K562 (cell line): ENCODE results near the gene TPD52L1. TPM values are rescaled to one million over a fixed set of nuclear protein-coding genes. Genes with fewer than 3 reads are reported as not detected.

Experiments
- BCLAF1 ChIP-seq, 2 experiments: fragments of 450-650 bp in 1 of 2; IDR thresholded peaks; 2 replicates each; pipeline ENCODE4 v1.6.1; 2011 to 2017; ENCODE audit warnings: low read depth in 2 of 2, antibody characterized with exemption in 1 of 2, borderline replicate concordance in 1 of 2, low read length in 1 of 2, mild to moderate bottlenecking in 1 of 2, mixed read lengths in 1 of 2; ENCODE audit not compliant: control insufficient read depth in 1 of 2
- CHAMP1 ChIP-seq: fragments of 450-650 bp; IDR thresholded peaks from 2 replicates; pipeline ENCODE4 v1.6.1; 2016; ENCODE audit warnings: mild to moderate bottlenecking
- ELF1 ChIP-seq: fragments of 200-800 bp; sonication (Bioruptor generic); IDR thresholded peaks from 2 replicates; pipeline ENCODE4 v1.6.1; 2016; ENCODE audit warnings: missing genetic modification characterization, missing compliant biosample characterization
- GTF2E2 ChIP-seq: fragments of 200-800 bp; sonication (Bioruptor generic); IDR thresholded peaks from 2 replicates; pipeline ENCODE4 v1.6.1; 2016; ENCODE audit warnings: missing genetic modification characterization, missing compliant biosample characterization
- NCOA6 ChIP-seq: fragments of 450-650 bp; IDR thresholded peaks from 2 replicates; pipeline ENCODE4 v1.6.1; 2017; ENCODE audit warnings: mild to moderate bottlenecking
- PHB ChIP-seq: fragments of 250-450 bp; sonication (Bioruptor Pico); IDR thresholded peaks from 2 replicates; pipeline ENCODE4 v1.5.0; 2021
- POLR2AphosphoS2 ChIP-seq: IDR thresholded peaks from 2 replicates; pipeline ENCODE4 v1.6.1; 2012; ENCODE audit warnings: low read length, improper control_type of control experiment
- RBM15 ChIP-seq: fragments of 200-400 bp; formaldehyde crosslinking; IDR thresholded peaks from 2 replicates; pipeline ENCODE4 v1.6.1; 2018; ENCODE audit warnings: mild to moderate bottlenecking, low read length, moderate library complexity; ENCODE audit not compliant: insufficient read depth
- RREB1 ChIP-seq: fragments of 250-450 bp; sonication (Bioruptor Pico); IDR thresholded peaks from 2 replicates; pipeline ENCODE4 v1.4.0; 2020
- SUPT5H ChIP-seq: fragments of 450-650 bp; IDR thresholded peaks from 2 replicates; pipeline ENCODE4 v1.6.1; 2016
- TBP ChIP-seq: optimal IDR thresholded peaks from 2 replicates; pipeline ENCODE3; 2011; ENCODE audit warnings: low read depth, low read length, improper control_type of control experiment
- YY1 ChIP-seq, 3 experiments: IDR thresholded peaks; 2 replicates each; pipeline ENCODE4 v1.6.1; 2011; ENCODE audit warnings: low read length in 2 of 3, mild to moderate bottlenecking in 2 of 3, moderate library complexity in 2 of 3, borderline replicate concordance in 1 of 3, control low read depth in 1 of 3, low read depth in 1 of 3; ENCODE audit not compliant: insufficient read depth in 3 of 3, insufficient replicate concordance in 2 of 3, control insufficient read depth in 1 of 3, insufficient read length in 1 of 3; ENCODE audit errors: extremely low read depth in 1 of 3
- ZNF165 ChIP-seq: fragments of 250-450 bp; sonication (Bioruptor Pico); IDR thresholded peaks from 2 replicates; pipeline ENCODE4 v1.4.0; 2020; ENCODE audit warnings: borderline replicate concordance
- ZNF282 ChIP-seq: sonication (generic); formaldehyde crosslinking; IDR thresholded peaks from 2 replicates; pipeline ENCODE4 v1.8.1; 2023; ENCODE audit warnings: missing genetic modification reagents
- polyA plus RNA-seq, 8 experiments: library from polyadenylated mRNA; depleted of rRNA in 4 of 8; stranded (reverse) in 5 of 8; unstranded in 3 of 8; fragments of >200 nt; fragmentation: Nextera tagmentation in 2 of 8; fragmentation: Illumina TruSeq in 1 of 8; extraction: Ambion mirVana in 2 of 8; extraction: Trizol in 1 of 8; gene quantifications; 2 replicates each; pipeline versions ENCODE4 v1.2.1 to v1.2.3, GENCODE V29; 2011 to 2014; ENCODE audit warnings: inconsistent platforms in 1 of 8, missing spikeins in 1 of 8
- total RNA-seq, 7 experiments: library from RNA; depleted of rRNA in 6 of 7; stranded (reverse); fragments of >200 nt in 6 of 7; fragmentation: Illumina TruSeq in 2 of 7; extraction: Trizol in 2 of 7; gene quantifications; 2 replicates each; pipeline versions ENCODE4 v1.2.1 to v1.2.3, GENCODE V29; 2011 to 2021; ENCODE audit warnings: low replicate concordance in 1 of 7

Gene TPD52L1
- total and polyA plus RNA-seq, 9 of the 15 experiments (the other 6 are each of a cell fraction or from before 2014, with no cell fraction given) = 12.9 to 149 (median 75.7) TPM

GRCh38 chr6:125301435-125302391 is 148.1 kb downstream of the TPD52L1 start, which contains the start of gene HDDC2 (continued):
- TF ChIP-seq RREB1 (CRISPR knock-in tag) (no peak), RBM15 (no peak), GTF2E2 (tag) (peak; percentile 61; the same call in 1 of the 2 replicates), TBP (peak; percentile 48), CHAMP1 (peak; percentile 70; the same call in 1 of the 2 replicates), ZNF165 (CRISPR knock-in tag) (no peak), BCLAF1 (IDR thresholded peaks at IDR 0.05; ENCODE audit: borderline replicate concordance in 1 of 2, control insufficient read depth in 1 of 2, low read depth in 2 of 2, low read length in 1 of 2) (peak; percentile 41 to 59; a peak in 1 of 4 replicates), ZNF282 (CRISPR knock-in tag) (0 out of 2 replicates have a peak, but pooled peaks have one; percentile 23), NCOA6 (no peak), PHB (CRISPR knock-in tag) (0 out of 2 replicates have a peak, but pooled peaks have one; percentile 29), SUPT5H (peak; percentile 86), POLR2AphosphoS2 (0 out of 2 replicates have a peak, but pooled peaks have one; percentile 38), ELF1 (tag) (peak; percentile 66), YY1 (IDR thresholded peaks at IDR 0.05; ENCODE audit: borderline replicate concordance in 1 of 3, control insufficient read depth in 1 of 3, extremely low read depth in 1 of 3, insufficient read depth in 3 of 3, insufficient read length in 1 of 3, insufficient replicate concordance in 2 of 3, low read depth in 1 of 3, low read length in 2 of 3) (peak in 2 of 3 experiments; percentile 51 to 72)
